KMS-11 (cell line): ENCODE data around the gene AOPEP.

Experiments used
- H2AFZ ChIP-seq: fragments of 200-600 bp; sonication (generic); 2 replicates; pipeline ENCODE4 v1.6.1; 2016; ENCODE audit warnings: antibody characterized with exemption, mixed run types, low read depth
- H3K27ac ChIP-seq: fragments of 200-600 bp; sonication (generic); 2 replicates; pipeline ENCODE4 v1.6.1; 2016; ENCODE audit warnings: mild to moderate bottlenecking, mixed run types
- H3K27me3 ChIP-seq: fragments of 200-600 bp; sonication (generic); 2 replicates; pipeline ENCODE4 v1.6.1; 2017; ENCODE audit warnings: mild to moderate bottlenecking, low read depth, mixed run types, moderate library complexity; ENCODE audit not compliant: insufficient read depth
- H3K36me3 ChIP-seq: fragments of 200-600 bp; sonication (generic); 2 replicates; pipeline ENCODE4 v1.6.1; 2017; ENCODE audit warnings: mild to moderate bottlenecking, mixed run types; ENCODE audit not compliant: insufficient read depth
- H3K4me1 ChIP-seq: fragments of 200-600 bp; sonication (generic); 2 replicates; pipeline ENCODE4 v1.6.1; 2016; ENCODE audit warnings: mild to moderate bottlenecking, low read depth, mixed run types; ENCODE audit not compliant: poor library complexity, severe bottlenecking
- H3K4me2 ChIP-seq: fragments of 200-600 bp; sonication (generic); 2 replicates; pipeline ENCODE4 v1.7.0; 2016; ENCODE audit warnings: mild to moderate bottlenecking, mixed run types
- H3K4me3 ChIP-seq: fragments of 200-600 bp; sonication (generic); IDR thresholded peaks from 2 replicates; pipeline ENCODE4 v1.6.1; 2017; ENCODE audit warnings: low read depth, low read length, mixed read lengths; ENCODE audit not compliant: insufficient read depth
- H3K79me2 ChIP-seq: fragments of 200-600 bp; sonication (generic); 2 replicates; pipeline ENCODE4 v1.6.1; 2016; ENCODE audit warnings: low read depth, mixed run types; ENCODE audit not compliant: insufficient read depth
- H3K9ac ChIP-seq: fragments of 200-600 bp; sonication (generic); 2 replicates; pipeline ENCODE4 v1.6.1; 2016; ENCODE audit warnings: mild to moderate bottlenecking, mixed run types
- H4K20me1 ChIP-seq: fragments of 200-600 bp; sonication (generic); 2 replicates; pipeline ENCODE4 v1.6.1; 2016; ENCODE audit warnings: mild to moderate bottlenecking, mixed run types; ENCODE audit not compliant: insufficient read depth
- CTCF ChIP-seq: fragments of 200-600 bp; sonication (generic); conservative IDR thresholded peaks from 2 replicates; pipeline ENCODE4 v1.6.1; 2017; ENCODE audit warnings: low read depth, mild to moderate bottlenecking, antibody characterized with exemption, low read length, moderate library complexity, mixed read lengths

The AOPEP gene

GRCh38 chr9:94705162-94705702, 21.3 kb upstream of the AOPEP start:
- no peaks in the 10 kb centered on the region for H3K79me2 ChIP-seq
- H3K4me1 ChIP-seq, result no peaks in the 10 kb centered on the region
- no peaks in the 10 kb centered on the region for H3K36me3 ChIP-seq
- TF ChIP-seq CTCF, result no peak
- no peak overlapping the region for H3K4me2 ChIP-seq
- H3K9ac ChIP-seq, result no peak overlapping the region
- no peak overlapping the region for H3K27ac ChIP-seq
- no peaks in the 10 kb centered on the region for H3K27me3 ChIP-seq
- no peak overlapping the region for H3K4me3 ChIP-seq
- no peak overlapping the region for H2AFZ ChIP-seq
- H4K20me1 ChIP-seq, result no peaks in the 10 kb centered on the region

GRCh38 chr9:94706922-94707321, 19.6 kb upstream of the AOPEP start:
- no peak for TF ChIP-seq CTCF
- no peaks in the 10 kb centered on the region for H3K36me3 ChIP-seq
- H3K79me2 ChIP-seq, result no peaks in the 10 kb centered on the region
- no peak overlapping the region for H3K4me3 ChIP-seq
- H2AFZ ChIP-seq, result no peak overlapping the region
- no peak overlapping the region for H3K9ac ChIP-seq
- no peaks in the 10 kb centered on the region for H3K4me1 ChIP-seq
- no peak overlapping the region for H3K27ac ChIP-seq
- no peaks in the 10 kb centered on the region for H4K20me1 ChIP-seq
- no peak overlapping the region for H3K4me2 ChIP-seq
- no peaks in the 10 kb centered on the region for H3K27me3 ChIP-seq

GRCh38 chr9:94713436-94714215, 12.9 kb upstream of the AOPEP start:
- Histone ChIP-seq H4K20me1 (no peaks in the 10 kb centered on the region), H3K4me3 (no peak overlapping the region), H3K79me2 (no peaks in the 10 kb centered on the region), H3K36me3 (no peaks in the 10 kb centered on the region), H3K4me2 (no peak overlapping the region), H3K4me1 (no peaks in the 10 kb centered on the region), H2AFZ (no peak overlapping the region), H3K27me3 (no peaks in the 10 kb centered on the region), H3K9ac (no peak overlapping the region), H3K27ac (no peak overlapping the region)
- no peak for TF ChIP-seq CTCF

- no peaks in the 10 kb centered on the region for H3K79me2 ChIP-seq
- no peak overlapping the region for H2AFZ ChIP-seq
- no peak overlapping the region for H3K4me3 ChIP-seq
- H3K27ac ChIP-seq, result no peak overlapping the region
- H3K4me2 ChIP-seq, result no peak overlapping the region
- H3K36me3 ChIP-seq, result no peaks in the 10 kb centered on the region
- H3K4me1 ChIP-seq, result no peaks in the 10 kb centered on the region
- no peak overlapping the region for H3K9ac ChIP-seq
- no peaks in the 10 kb centered on the region for H3K27me3 ChIP-seq
- TF ChIP-seq CTCF, result no peak
- no peaks in the 10 kb centered on the region for H4K20me1 ChIP-seq
Observed at GRCh38 chr9:94714494-94714893, 12.0 kb upstream of the AOPEP start.
